OCI-LY3 (cell line): ENCODE data around the gene ALDH16A1.

Source experiments
- CTCF ChIP-seq: fragments of 200-600, 300-600 bp; sonication (generic); IDR thresholded peaks from 2 replicates; pipeline ENCODE4 v1.5.1; 2014; ENCODE audit warnings: antibody characterized with exemption, low read length, low read depth
- EZH2phosphoT487 ChIP-seq: fragments of 200-600 bp; shearing (Covaris generic); IDR thresholded peaks from 2 replicates; pipeline ENCODE4 v1.6.1; 2018; ENCODE audit warnings: antibody characterized with exemption, mixed run types, low read depth

DNA sequence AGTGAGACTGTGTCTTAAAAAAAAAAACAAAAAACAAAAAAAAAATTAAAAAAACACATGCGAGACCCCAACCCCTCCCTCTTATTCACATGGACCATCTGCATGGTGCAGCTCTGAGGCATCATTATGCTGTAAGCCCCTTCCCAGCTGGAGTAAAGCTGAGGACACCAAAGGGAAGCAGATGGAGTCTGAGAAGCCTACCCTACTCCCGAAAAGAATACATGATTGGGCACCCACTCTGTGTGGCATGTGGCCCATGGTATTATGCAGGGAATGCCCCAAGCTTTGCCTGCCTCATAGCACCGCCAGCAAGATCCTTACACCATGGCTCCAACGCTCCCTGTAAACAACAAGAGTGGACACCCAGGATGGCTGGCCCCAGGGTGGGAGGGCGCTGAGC is 34.5 kb upstream of the ALDH16A1 start:
- TF ChIP-seq CTCF = no peak
- TF ChIP-seq EZH2phosphoT487 = no peak
